OCI-LY7 (cell line): ENCODE results near the gene TECPR2.

ENCODE experiments used
- CTCF ChIP-seq: fragments of 200-600 bp; sonication (generic); conservative IDR thresholded peaks from 2 replicates; pipeline ENCODE4 v1.5.1; 2014; ENCODE audit warnings: mild to moderate bottlenecking, antibody characterized with exemption, low read length, moderate library complexity, mixed read lengths
- EZH2phosphoT487 ChIP-seq: fragments of 200-600 bp; sonication (generic); IDR thresholded peaks from 2 replicates; pipeline ENCODE4 v1.6.1; 2018; ENCODE audit warnings: low read depth, borderline replicate concordance, mild to moderate bottlenecking, mixed run types, antibody characterized with exemption, low read length, moderate library complexity, mixed read lengths

DNA sequence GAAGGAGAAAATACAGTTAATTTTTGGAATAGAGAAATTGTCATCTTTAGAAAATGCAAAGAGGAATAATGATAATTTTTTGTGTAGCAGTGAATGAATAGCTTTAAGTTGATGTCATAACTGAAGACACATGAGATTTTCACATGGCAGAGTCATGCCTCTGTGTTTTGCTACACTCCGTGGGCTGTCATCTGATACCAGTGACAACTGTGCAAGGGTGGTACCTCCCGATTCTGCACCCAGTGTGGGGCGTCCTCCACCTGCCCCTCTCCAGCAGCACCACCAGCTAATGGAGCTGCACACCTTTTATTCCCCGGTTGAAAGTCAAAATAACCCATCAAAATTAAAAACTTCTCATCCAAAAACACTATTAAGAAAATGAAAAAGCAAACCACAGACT lies 99.7 kb downstream of the TECPR2 start:
- no peak for TF ChIP-seq CTCF
- TF ChIP-seq EZH2phosphoT487 = no peak
